Measurements from ENCODE around the gene ADCY2. TPM values are rescaled to one million over a fixed set of nuclear protein-coding genes. Genes with fewer than 3 reads are reported as not detected.

ADCY2 gene
- polyA plus RNA-seq, 3 donors: 4.4 to 5.8 (median 5.6) TPM

GRCh38 chr5:7435503-7435902 is 39.6 kb downstream of the ADCY2 start:
- no peak for DNase-seq (ENCODE audit: low read depth in 3 of 3, low spot score in 2 of 3)

GRCh38 chr5:7436521-7436920 is 40.6 kb downstream of the ADCY2 start:
- DNase-seq (ENCODE audit: low read depth in 3 of 3, low spot score in 2 of 3): no peak

GRCh38 chr5:7437836-7438235 is 41.9 kb downstream of the ADCY2 start:
- DNase-seq (ENCODE audit: low read depth in 3 of 3, low spot score in 2 of 3): no peak

GRCh38 chr5:7445068-7445467 is 49.1 kb downstream of the ADCY2 start:
- no peak for DNase-seq (ENCODE audit: low read depth in 3 of 3, low spot score in 2 of 3)

- no peak for DNase-seq (ENCODE audit: low read depth in 3 of 3, low spot score in 2 of 3)
These were observed 49.9 kb downstream of the ADCY2 start for GRCh38 chr5:7445831-7446230.

- no peak for DNase-seq (ENCODE audit: low read depth in 3 of 3, low spot score in 2 of 3)
These were observed 51.0 kb downstream of the ADCY2 start for GRCh38 chr5:7446913-7447312.

GRCh38 chr5:7453947-7454346 is 58.0 kb downstream of the ADCY2 start:
- DNase-seq (ENCODE audit: low read depth in 3 of 3, low spot score in 2 of 3): no peak

GRCh38 chr5:7456206-7456605 is 60.3 kb downstream of the ADCY2 start:
- DNase-seq (ENCODE audit: low read depth in 3 of 3, low spot score in 2 of 3): no peak

GRCh38 chr5:7461371-7461770 is 65.4 kb downstream of the ADCY2 start:
- no peak for DNase-seq (ENCODE audit: low read depth in 3 of 3, low spot score in 2 of 3)

- DNase-seq (ENCODE audit: low read depth in 3 of 3, low spot score in 2 of 3): no peak
These were observed 66.8 kb downstream of the ADCY2 start for GRCh38 chr5:7462758-7463157.

GRCh38 chr5:7464182-7464581 is 68.2 kb downstream of the ADCY2 start:
- no peak for DNase-seq (ENCODE audit: low read depth in 3 of 3, low spot score in 2 of 3)

GRCh38 chr5:7467179-7467578 is 71.2 kb downstream of the ADCY2 start:
- no peak for DNase-seq (ENCODE audit: low read depth in 3 of 3, low spot score in 2 of 3)

GRCh38 chr5:7468742-7469141 is 72.8 kb downstream of the ADCY2 start:
- DNase-seq (ENCODE audit: low read depth in 3 of 3, low spot score in 2 of 3): no peak

GRCh38 chr5:7471710-7472109 is 75.8 kb downstream of the ADCY2 start:
- no peak for DNase-seq (ENCODE audit: low read depth in 3 of 3, low spot score in 2 of 3)

GRCh38 chr5:7473115-7473514 is 77.2 kb downstream of the ADCY2 start:
- no peak for DNase-seq (ENCODE audit: low read depth in 3 of 3, low spot score in 2 of 3)

GRCh38 chr5:7473668-7474215 is 77.8 kb downstream of the ADCY2 start:
- DNase-seq (ENCODE audit: low read depth in 3 of 3, low spot score in 2 of 3): no peak

- DNase-seq (ENCODE audit: low read depth in 3 of 3, low spot score in 2 of 3): no peak
These were observed 79.0 kb downstream of the ADCY2 start for GRCh38 chr5:7474821-7475403.

- no peak for DNase-seq (ENCODE audit: low read depth in 3 of 3, low spot score in 2 of 3)
These were observed 82.5 kb downstream of the ADCY2 start for GRCh38 chr5:7478459-7478858.

- no peak for DNase-seq (ENCODE audit: low read depth in 3 of 3, low spot score in 2 of 3)
These were observed 92.8 kb downstream of the ADCY2 start for GRCh38 chr5:7488734-7489133.

- no peak for DNase-seq (ENCODE audit: low read depth in 3 of 3, low spot score in 2 of 3)
These were observed 96.4 kb downstream of the ADCY2 start for GRCh38 chr5:7492371-7492770.

- DNase-seq (ENCODE audit: low read depth in 3 of 3, low spot score in 2 of 3): no peak
These were observed 97.1 kb downstream of the ADCY2 start for GRCh38 chr5:7493081-7493480.

- DNase-seq (ENCODE audit: low read depth in 3 of 3, low spot score in 2 of 3): no peak
These were observed 97.7 kb downstream of the ADCY2 start for GRCh38 chr5:7493622-7494021.
